Liver (tissue), 9 donors: ENCODE results near the gene NBAS. TPM values are rescaled to one million over a fixed set of nuclear protein-coding genes. Genes with fewer than 3 reads are reported as not detected.
A peak's percentile ranks its signal among the peaks of the same experiment; 100 is the strongest.

Source experiments
- DNase-seq: peaks from one replicate; pipeline ENCODE4 v3.0.0-alpha.2; 2017; ENCODE audit warnings: low spot score
- H3K27ac ChIP-seq, 2 donors: one replicate each; pipeline ENCODE4 v1.7.0; 2013; ENCODE audit warnings: inconsistent platforms in 2 of 2, low read length in 2 of 2, control low read depth in 1 of 2, low read depth in 1 of 2, mild to moderate bottlenecking in 1 of 2
- H3K27me3 ChIP-seq, 4 donors: one replicate each; pipeline versions ENCODE4 v1.6.1 to v1.7.0; 2013; ENCODE audit warnings: low read length in 3 of 4, inconsistent platforms in 1 of 4, mild to moderate bottlenecking in 1 of 4, moderate library complexity in 1 of 4; ENCODE audit not compliant: control insufficient read depth in 4 of 4, insufficient read depth in 4 of 4
- H3K36me3 ChIP-seq, 4 donors: one replicate each; pipeline versions ENCODE4 v1.6.1 to v1.7.0; 2013; ENCODE audit warnings: low read length in 3 of 4, mild to moderate bottlenecking in 3 of 4, low read depth in 1 of 4, moderate library complexity in 1 of 4; ENCODE audit not compliant: control insufficient read depth in 4 of 4, insufficient read depth in 3 of 4
- H3K4me1 ChIP-seq, 4 donors: one replicate each; pipeline versions ENCODE4 v1.6.1 to v1.7.0; 2013; ENCODE audit warnings: low read length in 3 of 4, mild to moderate bottlenecking in 3 of 4, moderate library complexity in 1 of 4; ENCODE audit not compliant: control insufficient read depth in 4 of 4, insufficient read depth in 4 of 4
- H3K4me3 ChIP-seq, 3 donors: one replicate each; pipeline versions ENCODE4 v1.6.1 to v1.7.0; 2013; ENCODE audit warnings: low read length in 3 of 3, control low read depth in 1 of 3, low read depth in 1 of 3, mild to moderate bottlenecking in 1 of 3
- H3K9ac ChIP-seq, 2 donors: one replicate each; pipeline ENCODE4 v1.7.0; 2013; ENCODE audit warnings: low read length in 2 of 2, mild to moderate bottlenecking in 2 of 2, moderate library complexity in 2 of 2, control low read depth in 1 of 2, low read depth in 1 of 2
- H3K9me3 ChIP-seq, 4 donors: one replicate each; pipeline versions ENCODE4 v1.6.1 to v1.7.0; 2013; ENCODE audit warnings: low read length in 3 of 4; ENCODE audit not compliant: control insufficient read depth in 4 of 4
- EGR1 ChIP-seq, 2 donors: IDR thresholded peaks; 2 replicates each; pipeline ENCODE4 v1.6.1; 2016 to 2018; ENCODE audit warnings: antibody characterized with exemption in 2 of 2, low read depth in 2 of 2
- FOXA1 ChIP-seq: IDR thresholded peaks from 2 replicates; pipeline ENCODE4 v1.6.1; 2016; ENCODE audit warnings: antibody characterized with exemption
- FOXA2 ChIP-seq: IDR thresholded peaks from 2 replicates; pipeline ENCODE4 v1.6.1; 2016; ENCODE audit warnings: antibody characterized with exemption
- GABPA ChIP-seq, 2 donors: IDR thresholded peaks in 1 of 2; conservative IDR thresholded peaks in 1 of 2; 2 replicates each; pipeline ENCODE4 v1.6.1; 2016; ENCODE audit warnings: antibody characterized with exemption in 2 of 2, mild to moderate bottlenecking in 1 of 2, moderate library complexity in 1 of 2
- HNF4A ChIP-seq, 2 donors: conservative IDR thresholded peaks; 2 replicates each; pipeline ENCODE4 v1.6.1; 2016; ENCODE audit warnings: antibody characterized with exemption in 2 of 2, mild to moderate bottlenecking in 2 of 2
- HNF4G ChIP-seq: IDR thresholded peaks from 2 replicates; pipeline ENCODE4 v1.6.1; 2016; ENCODE audit warnings: antibody characterized with exemption
- RXRA ChIP-seq, 2 donors: IDR thresholded peaks; 2 replicates each; pipeline ENCODE4 v1.6.1; 2017 to 2018; ENCODE audit warnings: antibody characterized with exemption in 2 of 2, mild to moderate bottlenecking in 1 of 2
- SP1 ChIP-seq: IDR thresholded peaks from 2 replicates; pipeline ENCODE4 v1.6.1; 2018; ENCODE audit warnings: antibody characterized with exemption, mild to moderate bottlenecking
- TAF1 ChIP-seq: conservative IDR thresholded peaks from 2 replicates; pipeline ENCODE4 v1.6.1; 2016; ENCODE audit warnings: antibody characterized with exemption, mild to moderate bottlenecking
- YY1 ChIP-seq: IDR thresholded peaks from 2 replicates; pipeline ENCODE4 v1.6.1; 2016; ENCODE audit warnings: antibody characterized with exemption, mild to moderate bottlenecking
- WGBS: extraction: QIAGEN DNeasy Blood & Tissue Kit; methylation state at CpG from one replicate; pipeline ENCODE4 v1.1.7; 2013; 5-methylcytosine and 5-hydroxymethylcytosine counted together
- polyA plus RNA-seq, 2 donors: library from polyadenylated mRNA; stranded (reverse) in 1 of 2; unstranded in 1 of 2; fragments of 200-250 nt in 1 of 2; fragments of >200 nt in 1 of 2; fragmentation: Nextera tagmentation in 1 of 2; extraction: Ambion mirVana in 1 of 2; gene quantifications; one replicate each; pipeline versions ENCODE4 v1.2.1 to v1.2.3, GENCODE V29; 2013 to 2015
- total RNA-seq, 2 donors: library from RNA; depleted of rRNA; stranded (reverse); fragments of >200 nt; gene quantifications; one replicate each; pipeline ENCODE4 v1.2.3, GENCODE V29; 2014
- TF ChIP-seq, protein P1 (sequence below): IDR thresholded peaks from 2 replicates; pipeline ENCODE4 v1.6.1; 2016; ENCODE audit warnings: antibody characterized with exemption
- TF ChIP-seq, protein P2 (sequence below): IDR thresholded peaks from 2 replicates; pipeline ENCODE4 v1.6.1; 2016; ENCODE audit warnings: antibody characterized with exemption
- TF ChIP-seq, protein P3 (sequence below): fragments of 150-350 bp; IDR thresholded peaks from 2 replicates; pipeline ENCODE4 v1.5.1; 2017; ENCODE audit warnings: improper control_type of control experiment, low read depth, low read length; ENCODE audit not compliant: missing input control
- TF ChIP-seq, protein P4 (sequence below): IDR thresholded peaks from 2 replicates; pipeline ENCODE4 v1.6.1; 2016; ENCODE audit warnings: antibody characterized with exemption, mild to moderate bottlenecking
- donor health status: healthy.
- donor health status: healthy.
- donor health status: healthy.
- donor health status: healthy.
- donor health status: healthy.

NBAS gene
- total and polyA plus RNA-seq, 4 donors = 10.5 to 40.0 (median 18.9) TPM

DNA sequence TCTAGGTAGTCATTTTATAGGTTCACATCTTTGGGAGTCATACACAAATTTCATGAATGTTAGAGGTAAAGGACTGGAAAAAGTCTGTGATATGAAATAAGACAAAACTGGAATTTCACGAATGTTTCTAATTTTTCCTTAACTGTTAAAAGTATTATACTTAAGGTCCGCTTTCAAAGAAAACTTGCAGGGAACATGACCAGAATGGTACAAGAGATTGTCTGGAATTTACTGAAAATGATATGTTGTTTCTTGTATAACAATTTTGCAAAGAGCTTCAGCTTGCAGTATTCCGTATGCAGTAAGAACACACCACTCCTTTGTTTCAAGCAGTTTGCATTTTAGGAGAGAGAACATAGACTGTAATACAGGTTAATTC lies 32.2 kb upstream of the NBAS start:
- 92% methylated on average over 3 of the region's 3 CpGs for WGBS
- Histone ChIP-seq H3K4me3 (no peak overlapping the region), H3K36me3 (peaks cover 3 to 29% (median 27%) of the 10 kb centered on the region in 4 donors), H3K4me1 (peaks cover 3 to 18% (median 6%) of the 10 kb centered on the region in 4 donors), H3K27ac (no peak overlapping the region), H3K9me3 (no peaks in the 10 kb centered on the region), H3K27me3 (no peaks in the 10 kb centered on the region), H3K9ac (no peak overlapping the region)
- DNase-seq = no peak
- TF ChIP-seq TAF1 = no peak
- TF ChIP-seq HNF4A (conservative IDR thresholded peaks at IDR 0.05) = no peak
- TF ChIP-seq, protein P1, sequence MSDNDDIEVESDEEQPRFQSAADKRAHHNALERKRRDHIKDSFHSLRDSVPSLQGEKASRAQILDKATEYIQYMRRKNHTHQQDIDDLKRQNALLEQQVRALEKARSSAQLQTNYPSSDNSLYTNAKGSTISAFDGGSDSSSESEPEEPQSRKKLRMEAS = no peak

DNA sequence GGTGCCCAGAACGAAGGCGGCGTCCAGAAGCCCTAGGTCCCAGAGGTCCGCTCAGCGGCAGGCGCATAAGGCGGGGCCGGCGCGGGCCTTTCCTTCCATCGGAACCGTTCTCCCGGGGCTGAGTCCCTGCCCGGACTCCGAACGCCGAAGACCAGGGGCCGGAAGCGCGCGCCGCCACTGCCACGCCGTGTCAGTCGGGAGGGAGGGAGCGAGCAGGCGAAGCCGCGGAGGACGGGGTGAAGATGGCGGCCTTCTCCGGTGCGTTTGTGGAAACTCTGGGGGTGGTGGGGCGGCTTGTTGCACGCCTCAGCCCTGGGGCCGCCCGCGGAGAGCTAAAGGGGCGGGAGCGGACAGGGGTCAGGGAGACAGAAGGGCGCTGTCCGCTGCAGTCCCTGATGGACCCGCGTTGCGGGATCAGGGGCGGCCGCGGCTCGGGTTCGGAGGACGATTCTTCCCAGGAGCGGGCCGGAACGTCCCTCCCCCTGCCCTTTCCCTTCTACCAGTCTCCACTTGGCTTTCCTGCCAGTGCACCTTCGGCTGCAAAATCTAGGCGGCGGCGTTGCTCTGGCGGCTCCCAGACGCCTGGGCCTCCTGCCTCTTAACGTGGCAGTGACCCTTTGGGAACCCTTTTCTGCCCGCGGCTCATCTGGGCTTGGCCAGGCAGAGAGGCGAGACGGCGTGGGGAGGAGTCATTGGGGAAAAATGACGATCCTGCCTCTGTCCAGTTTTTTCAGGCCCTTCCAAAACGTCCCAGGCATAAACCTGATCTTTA lies 30.7 kb upstream of the NBAS start, which contains the start of gene DDX1:
DDX1 (plus strand) TSS at position 177 of the 772 bp plus-strand sequence; CDS start at position 243, 66 bp downstream.
- under 1% methylated on average over 68 of the region's 68 CpGs for WGBS
- peaks cover 3 to 18% (median 6%) of the 10 kb centered on the region in 4 donors for H3K4me1 ChIP-seq
- no peaks in the 10 kb centered on the region for H3K9me3 ChIP-seq
- peak within 1 kb of the TSS; percentile 83 to 97 for H3K9ac ChIP-seq
- peak within 1 kb of the TSS; percentile 90 to 91 for H3K27ac ChIP-seq
- peak within 1 kb of the TSS; percentile 74 to 95 (median 93) for H3K4me3 ChIP-seq
- H3K27me3 ChIP-seq = no peaks in the 10 kb centered on the region
- peak; percentile 94 for DNase-seq
- H3K36me3 ChIP-seq = peaks cover 1 to 16% (median 16%) of the 10 kb centered on the region in 4 donors
- no peak for TF ChIP-seq EGR1 (IDR thresholded peaks at IDR 0.05; ENCODE audit: low read depth in 2 of 2)
- TF ChIP-seq FOXA1 = no peak
- TF ChIP-seq, protein P2, sequence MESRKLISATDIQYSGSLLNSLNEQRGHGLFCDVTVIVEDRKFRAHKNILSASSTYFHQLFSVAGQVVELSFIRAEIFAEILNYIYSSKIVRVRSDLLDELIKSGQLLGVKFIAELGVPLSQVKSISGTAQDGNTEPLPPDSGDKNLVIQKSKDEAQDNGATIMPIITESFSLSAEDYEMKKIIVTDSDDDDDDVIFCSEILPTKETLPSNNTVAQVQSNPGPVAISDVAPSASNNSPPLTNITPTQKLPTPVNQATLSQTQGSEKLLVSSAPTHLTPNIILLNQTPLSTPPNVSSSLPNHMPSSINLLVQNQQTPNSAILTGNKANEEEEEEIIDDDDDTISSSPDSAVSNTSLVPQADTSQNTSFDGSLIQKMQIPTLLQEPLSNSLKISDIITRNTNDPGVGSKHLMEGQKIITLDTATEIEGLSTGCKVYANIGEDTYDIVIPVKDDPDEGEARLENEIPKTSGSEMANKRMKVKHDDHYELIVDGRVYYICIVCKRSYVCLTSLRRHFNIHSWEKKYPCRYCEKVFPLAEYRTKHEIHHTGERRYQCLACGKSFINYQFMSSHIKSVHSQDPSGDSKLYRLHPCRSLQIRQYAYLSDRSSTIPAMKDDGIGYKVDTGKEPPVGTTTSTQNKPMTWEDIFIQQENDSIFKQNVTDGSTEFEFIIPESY = no peak
- peak; percentile 30 for TF ChIP-seq SP1
- no peak for TF ChIP-seq HNF4G
- peak; percentile 97 for TF ChIP-seq YY1
- peak; percentile 85 for TF ChIP-seq TAF1
- TF ChIP-seq RXRA (IDR thresholded peaks at IDR 0.05) = peak in 1 of 2 donors; percentile 44
- TF ChIP-seq, protein P3, sequence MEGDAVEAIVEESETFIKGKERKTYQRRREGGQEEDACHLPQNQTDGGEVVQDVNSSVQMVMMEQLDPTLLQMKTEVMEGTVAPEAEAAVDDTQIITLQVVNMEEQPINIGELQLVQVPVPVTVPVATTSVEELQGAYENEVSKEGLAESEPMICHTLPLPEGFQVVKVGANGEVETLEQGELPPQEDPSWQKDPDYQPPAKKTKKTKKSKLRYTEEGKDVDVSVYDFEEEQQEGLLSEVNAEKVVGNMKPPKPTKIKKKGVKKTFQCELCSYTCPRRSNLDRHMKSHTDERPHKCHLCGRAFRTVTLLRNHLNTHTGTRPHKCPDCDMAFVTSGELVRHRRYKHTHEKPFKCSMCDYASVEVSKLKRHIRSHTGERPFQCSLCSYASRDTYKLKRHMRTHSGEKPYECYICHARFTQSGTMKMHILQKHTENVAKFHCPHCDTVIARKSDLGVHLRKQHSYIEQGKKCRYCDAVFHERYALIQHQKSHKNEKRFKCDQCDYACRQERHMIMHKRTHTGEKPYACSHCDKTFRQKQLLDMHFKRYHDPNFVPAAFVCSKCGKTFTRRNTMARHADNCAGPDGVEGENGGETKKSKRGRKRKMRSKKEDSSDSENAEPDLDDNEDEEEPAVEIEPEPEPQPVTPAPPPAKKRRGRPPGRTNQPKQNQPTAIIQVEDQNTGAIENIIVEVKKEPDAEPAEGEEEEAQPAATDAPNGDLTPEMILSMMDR = no peak
- TF ChIP-seq FOXA2 = no peak
- TF ChIP-seq, protein P1 = peak; percentile 45
- TF ChIP-seq HNF4A (conservative IDR thresholded peaks at IDR 0.05) = no peak
- TF ChIP-seq, protein P4, sequence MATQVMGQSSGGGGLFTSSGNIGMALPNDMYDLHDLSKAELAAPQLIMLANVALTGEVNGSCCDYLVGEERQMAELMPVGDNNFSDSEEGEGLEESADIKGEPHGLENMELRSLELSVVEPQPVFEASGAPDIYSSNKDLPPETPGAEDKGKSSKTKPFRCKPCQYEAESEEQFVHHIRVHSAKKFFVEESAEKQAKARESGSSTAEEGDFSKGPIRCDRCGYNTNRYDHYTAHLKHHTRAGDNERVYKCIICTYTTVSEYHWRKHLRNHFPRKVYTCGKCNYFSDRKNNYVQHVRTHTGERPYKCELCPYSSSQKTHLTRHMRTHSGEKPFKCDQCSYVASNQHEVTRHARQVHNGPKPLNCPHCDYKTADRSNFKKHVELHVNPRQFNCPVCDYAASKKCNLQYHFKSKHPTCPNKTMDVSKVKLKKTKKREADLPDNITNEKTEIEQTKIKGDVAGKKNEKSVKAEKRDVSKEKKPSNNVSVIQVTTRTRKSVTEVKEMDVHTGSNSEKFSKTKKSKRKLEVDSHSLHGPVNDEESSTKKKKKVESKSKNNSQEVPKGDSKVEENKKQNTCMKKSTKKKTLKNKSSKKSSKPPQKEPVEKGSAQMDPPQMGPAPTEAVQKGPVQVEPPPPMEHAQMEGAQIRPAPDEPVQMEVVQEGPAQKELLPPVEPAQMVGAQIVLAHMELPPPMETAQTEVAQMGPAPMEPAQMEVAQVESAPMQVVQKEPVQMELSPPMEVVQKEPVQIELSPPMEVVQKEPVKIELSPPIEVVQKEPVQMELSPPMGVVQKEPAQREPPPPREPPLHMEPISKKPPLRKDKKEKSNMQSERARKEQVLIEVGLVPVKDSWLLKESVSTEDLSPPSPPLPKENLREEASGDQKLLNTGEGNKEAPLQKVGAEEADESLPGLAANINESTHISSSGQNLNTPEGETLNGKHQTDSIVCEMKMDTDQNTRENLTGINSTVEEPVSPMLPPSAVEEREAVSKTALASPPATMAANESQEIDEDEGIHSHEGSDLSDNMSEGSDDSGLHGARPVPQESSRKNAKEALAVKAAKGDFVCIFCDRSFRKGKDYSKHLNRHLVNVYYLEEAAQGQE = peak; percentile 94
- TF ChIP-seq GABPA (IDR thresholded peaks at IDR 0.05 in 1 of 2, conservative IDR thresholded peaks at IDR 0.05 in 1 of 2) = peak; percentile 85 to 94
